ENCODE data around the gene AMBRA1. TPM values are rescaled to one million over a fixed set of nuclear protein-coding genes. Genes with fewer than 3 reads are reported as not detected.

Gene AMBRA1
- total RNA-seq, 1 donor from 2014 or later: 33.9 TPM

DNA sequence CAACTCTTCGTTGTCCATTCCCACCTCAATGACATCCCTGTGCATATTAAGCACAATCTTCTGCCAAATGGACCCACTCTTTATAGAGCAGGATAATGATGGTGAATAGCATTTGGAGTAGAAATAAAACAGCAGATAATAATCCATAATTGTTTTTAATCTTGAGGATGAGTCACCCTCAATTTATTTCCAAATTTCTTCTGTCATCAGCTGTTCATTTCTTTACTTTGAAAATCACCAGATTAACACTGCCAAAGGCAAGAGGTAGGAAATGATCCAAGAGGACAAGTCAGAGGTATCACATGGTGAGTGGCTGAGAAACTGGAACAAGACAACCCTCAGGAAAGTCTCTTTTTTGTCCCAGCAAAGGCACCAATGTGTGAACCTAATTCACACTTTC, 7.3 kb upstream of the AMBRA1 start:
- H3K27ac ChIP-seq: no peak overlapping the region
- DNase-seq: no peak
- no peaks in the 10 kb centered on the region for H3K4me1 ChIP-seq
- H3K36me3 ChIP-seq: peaks cover 6% of the 10 kb centered on the region
- intact Hi-C loops (cut with DNase I): no loop called here
- H3K4me3 ChIP-seq: no peak overlapping the region
- no peaks in the 10 kb centered on the region for H3K9me3 ChIP-seq
- H3K27me3 ChIP-seq: no peaks in the 10 kb centered on the region
- no peak for TF ChIP-seq CTCF (IDR thresholded peaks at IDR 0.05)
- no peak for ATAC-seq

DNA sequence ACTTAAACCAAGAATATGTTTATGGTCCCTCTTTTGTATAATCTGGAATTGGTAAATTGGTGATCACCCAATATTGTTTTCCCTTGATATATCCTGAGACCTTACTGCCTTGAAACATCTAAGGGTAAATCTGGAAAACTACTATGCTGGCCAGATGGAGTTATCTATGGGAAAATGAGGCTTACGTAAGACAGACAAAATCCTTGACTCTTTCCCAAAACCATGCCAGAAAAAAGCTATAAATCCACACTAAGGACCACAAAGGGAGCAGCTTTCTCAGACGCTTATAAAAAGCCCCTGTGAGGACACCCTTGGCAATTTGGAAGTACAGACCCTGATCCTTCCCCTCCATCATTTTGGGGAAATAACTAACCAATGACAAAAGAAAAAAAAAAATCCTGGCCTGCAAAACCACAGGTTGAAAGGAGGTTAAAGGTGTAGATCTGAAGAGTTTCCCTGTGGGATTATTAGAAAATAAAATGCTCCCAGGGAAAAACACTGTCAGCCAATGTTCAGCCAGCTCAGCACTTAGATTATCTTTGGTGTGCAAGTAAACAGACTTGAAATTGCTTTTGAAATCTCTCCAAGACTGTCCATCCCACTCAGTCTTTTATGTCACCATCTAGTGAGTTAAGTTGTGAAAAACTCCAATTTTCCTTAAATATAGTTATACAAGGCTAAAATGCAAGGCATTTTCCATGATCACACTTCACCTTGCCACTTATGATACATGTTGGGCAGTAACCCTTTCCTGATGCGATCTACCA, 6.6 kb upstream of the AMBRA1 start:
- Histone ChIP-seq H3K27me3 (no peaks in the 10 kb centered on the region), H3K36me3 (peaks cover 6% of the 10 kb centered on the region), H3K4me1 (no peaks in the 10 kb centered on the region), H3K27ac (no peak overlapping the region), H3K9me3 (no peaks in the 10 kb centered on the region), H3K4me3 (no peak overlapping the region)
- ATAC-seq (no peak), DNase-seq (no peak)
- no peak for TF ChIP-seq CTCF (IDR thresholded peaks at IDR 0.05)
- intact Hi-C loops (cut with DNase I): no loop called here

- H3K27ac ChIP-seq: no peak overlapping the region
- no peaks in the 10 kb centered on the region for H3K9me3 ChIP-seq
- no peak for DNase-seq
- H3K36me3 ChIP-seq: peaks cover 6% of the 10 kb centered on the region
- H3K4me3 ChIP-seq: no peak overlapping the region
- intact Hi-C loops (cut with DNase I): no loop called here
- no peak for ATAC-seq
- H3K27me3 ChIP-seq: no peaks in the 10 kb centered on the region
- TF ChIP-seq CTCF (IDR thresholded peaks at IDR 0.05): no peak
- no peaks in the 10 kb centered on the region for H3K4me1 ChIP-seq
These were observed 5.7 kb upstream of the AMBRA1 start for GRCh38 chr11:46599340-46600193.

DNA sequence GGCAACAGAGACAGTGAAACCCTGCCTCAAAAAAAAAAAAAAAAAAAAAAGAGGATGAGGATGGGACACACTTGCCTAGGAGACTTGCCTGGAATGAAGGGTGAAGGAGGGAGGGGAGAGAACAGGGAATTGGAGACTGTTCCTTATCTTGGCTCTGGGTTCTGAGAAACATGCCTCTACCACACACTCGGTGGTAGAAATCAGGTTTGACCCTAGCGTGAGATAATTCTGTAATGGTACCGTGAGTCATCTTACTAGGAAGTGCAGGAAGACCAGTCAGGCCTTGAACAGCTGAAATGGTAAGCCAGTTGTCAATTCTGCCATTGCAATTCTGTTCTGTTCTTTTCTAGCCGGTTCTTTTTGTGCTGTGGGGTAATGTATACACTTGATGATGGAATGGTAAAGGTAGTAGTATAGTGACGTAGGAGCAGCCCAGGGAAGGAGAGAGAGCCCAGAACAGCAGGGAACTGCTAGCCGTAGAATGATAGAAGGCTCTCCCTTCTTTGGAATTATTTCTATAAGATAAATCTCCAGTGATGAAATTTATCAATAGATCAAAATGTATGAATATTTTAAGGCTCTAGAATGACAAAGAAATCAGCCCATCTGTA, 3.9 kb upstream of the AMBRA1 start:
- H3K4me3 ChIP-seq: no peak overlapping the region
- no peak overlapping the region for H3K27ac ChIP-seq
- no peaks in the 10 kb centered on the region for H3K9me3 ChIP-seq
- intact Hi-C loops (cut with DNase I): no loop called here
- peaks cover 2% of the 10 kb centered on the region for H3K4me1 ChIP-seq
- no peak for ATAC-seq
- no peaks in the 10 kb centered on the region for H3K27me3 ChIP-seq
- DNase-seq: no peak
- TF ChIP-seq CTCF (IDR thresholded peaks at IDR 0.05): no peak
- no peaks in the 10 kb centered on the region for H3K36me3 ChIP-seq

DNA sequence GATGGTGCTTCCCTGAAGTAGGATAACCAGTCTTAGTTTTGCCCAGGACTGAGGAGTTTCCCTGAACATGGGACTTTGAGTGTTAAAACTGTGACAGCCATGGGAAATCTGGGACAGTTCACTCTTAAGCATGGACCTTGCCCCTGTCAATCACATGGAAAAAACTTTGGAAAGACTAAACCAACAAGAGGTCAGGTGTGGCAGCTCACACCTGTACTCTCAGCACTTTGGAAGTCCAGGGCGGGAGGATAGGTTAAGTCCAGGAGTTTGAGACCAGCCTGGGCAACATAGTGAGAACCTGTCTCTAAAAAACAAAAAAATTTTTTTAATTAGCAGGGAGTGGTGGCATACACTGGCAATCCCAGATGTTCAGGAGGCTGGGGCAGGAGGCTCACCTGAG, 3.3 kb upstream of the AMBRA1 start:
- H3K36me3 ChIP-seq: no peaks in the 10 kb centered on the region
- ATAC-seq: no peak
- no peaks in the 10 kb centered on the region for H3K9me3 ChIP-seq
- H3K27ac ChIP-seq: no peak overlapping the region
- H3K27me3 ChIP-seq: no peaks in the 10 kb centered on the region
- no peak for TF ChIP-seq CTCF (IDR thresholded peaks at IDR 0.05)
- intact Hi-C loops (cut with DNase I): no loop called here
- H3K4me3 ChIP-seq: no peak overlapping the region
- H3K4me1 ChIP-seq: peaks cover 8% of the 10 kb centered on the region
- no peak for DNase-seq

All from upper lobe of right lung (tissue), 1 donor.